A549 treated with Mapracorat at 1 μM for 4 hours (cell line): ENCODE measurements around the gene ACTRT1. TPM values are rescaled to one million over a fixed set of nuclear protein-coding genes. Genes with fewer than 3 reads are reported as not detected.

Experiments used
- total RNA-seq: library from RNA; stranded (reverse); fragments of 200-300 nt; extraction: Qiagen RNA extraction; gene quantifications from 5 replicates; pipeline ENCODE4 v1.2.3, GENCODE V29; 2022

Gene ACTRT1
- not detected in 5 replicates for total RNA-seq

GRCh38 chrX:128052303-128052702, at the start of gene ACTRT1:
Gene ACTRT1 (minus strand): TSS chrX:128052403. CDS start chrX:128052206, 197 bp downstream.

